ENCODE data around the gene SYAP1. TPM values are rescaled to one million over a fixed set of nuclear protein-coding genes. Genes with fewer than 3 reads are reported as not detected.

Gene SYAP1
- total and polyA plus RNA-seq, 2 donors (not counting 1 experiment from before 2014, with no cell fraction given), result 3.5 to 18.3 TPM

- Histone ChIP-seq H3K9me3 (ENCODE audit: control extremely low read depth in 1 of 3, control insufficient read depth in 2 of 3, insufficient read depth in 1 of 3, low read length in 2 of 3) (no peaks in the 10 kb centered on the region), H3K36me3 (replicated peaks in 1 of 2; ENCODE audit: control extremely low read depth in 1 of 2, control insufficient read depth in 1 of 2, extremely low read depth in 1 of 2, insufficient read depth in 2 of 2, low read length in 1 of 2) (peaks cover 0 to 9% of the 10 kb centered on the region in 2 experiments), H3K9ac (ENCODE audit: low read length) (no peak overlapping the region), H2AFZ (ENCODE audit: insufficient read depth, low read depth, low read length, poor library complexity, severe bottlenecking) (no peak overlapping the region), H3K27me3 (replicated peaks in 1 of 4; ENCODE audit: control extremely low read depth in 1 of 4, control insufficient read depth in 3 of 4, insufficient read depth in 4 of 4, low read length in 3 of 4) (no peaks in the 10 kb centered on the region), H3K27ac (ENCODE audit: low read length in 2 of 2) (no peak overlapping the region), H3K4me1 (ENCODE audit: control insufficient read depth in 2 of 2, insufficient read depth in 2 of 2, low read length in 2 of 2) (no peaks in the 10 kb centered on the region), H3K4me3 (ENCODE audit: control extremely low read depth in 1 of 5, extremely low read depth in 1 of 5, insufficient read depth in 1 of 5, low read depth in 2 of 5, low read length in 4 of 5) (no peak overlapping the region), H4K20me1 (ENCODE audit: control insufficient read depth, insufficient read depth, low read length, poor library complexity, severe bottlenecking) (peaks cover 4% of the 10 kb centered on the region), H3K4me2 (replicated peaks; ENCODE audit: low read depth, low read length, poor library complexity, severe bottlenecking) (no peak overlapping the region), H3K79me2 (ENCODE audit: control insufficient read depth, insufficient read depth, low read length) (peaks cover 10% of the 10 kb centered on the region)
- TF ChIP-seq EZH2 (IDR thresholded peaks at IDR 0.05; ENCODE audit: borderline replicate concordance, insufficient read depth, low read depth, low read length, poor library complexity, severe bottlenecking) (no peak), CTCF (IDR thresholded peaks at IDR 0.05) (no peak)
- ATAC-seq (ENCODE audit: low read depth) (no peak), DNase-seq (no peak)
- Mint-ChIP-seq H3K27me3 (no peaks in the 10 kb centered on the region), H3K9me3 (ENCODE audit: insufficient read depth) (no peaks in the 10 kb centered on the region), H3K27ac (no peak overlapping the region), H3K4me1 (peaks cover 1% of the 10 kb centered on the region), H3K4me3 (no peak overlapping the region)
- CTCF ChIA-PET, result no interaction called here
- POLR2A ChIA-PET, result no interaction called here
- intact Hi-C loops (cut with micrococcal nuclease), result no loop called here
These were observed 13.6 kb downstream of the SYAP1 start for GRCh38 chrX:16733013-16733412.

- intact Hi-C loops (cut with micrococcal nuclease), result no loop called here
- WGBS (ENCODE audit: insufficient coverage), result 100% methylated on average over 1 of the region's 5 CpGs
These were observed 17.6 kb downstream of the SYAP1 start for GRCh38 chrX:16737024-16737423.

More at GRCh38 chrX:16737024-16737423, 17.6 kb downstream of the SYAP1 start:
- Mint-ChIP-seq H3K4me1 (peaks cover 1% of the 10 kb centered on the region), H3K9me3 (ENCODE audit: insufficient read depth) (no peaks in the 10 kb centered on the region), H3K27me3 (no peaks in the 10 kb centered on the region), H3K27ac (no peak overlapping the region), H3K4me3 (no peak overlapping the region)
- Histone ChIP-seq H3K27ac (ENCODE audit: low read length in 2 of 2) (no peak overlapping the region), H4K20me1 (ENCODE audit: control insufficient read depth, insufficient read depth, low read length, poor library complexity, severe bottlenecking) (no peaks in the 10 kb centered on the region), H3K4me3 (ENCODE audit: control extremely low read depth in 1 of 5, extremely low read depth in 1 of 5, insufficient read depth in 1 of 5, low read depth in 2 of 5, low read length in 4 of 5) (no peak overlapping the region), H3K36me3 (replicated peaks in 1 of 2; ENCODE audit: control extremely low read depth in 1 of 2, control insufficient read depth in 1 of 2, extremely low read depth in 1 of 2, insufficient read depth in 2 of 2, low read length in 1 of 2) (peaks cover 2 to 11% of the 10 kb centered on the region in 2 experiments), H3K4me2 (replicated peaks; ENCODE audit: low read depth, low read length, poor library complexity, severe bottlenecking) (no peak overlapping the region), H3K9ac (ENCODE audit: low read length) (no peak overlapping the region), H2AFZ (ENCODE audit: insufficient read depth, low read depth, low read length, poor library complexity, severe bottlenecking) (no peak overlapping the region), H3K79me2 (ENCODE audit: control insufficient read depth, insufficient read depth, low read length) (no peaks in the 10 kb centered on the region), H3K9me3 (ENCODE audit: control extremely low read depth in 1 of 3, control insufficient read depth in 2 of 3, insufficient read depth in 1 of 3, low read length in 2 of 3) (no peaks in the 10 kb centered on the region), H3K27me3 (replicated peaks in 1 of 4; ENCODE audit: control extremely low read depth in 1 of 4, control insufficient read depth in 3 of 4, insufficient read depth in 4 of 4, low read length in 3 of 4) (no peaks in the 10 kb centered on the region), H3K4me1 (ENCODE audit: control insufficient read depth in 2 of 2, insufficient read depth in 2 of 2, low read length in 2 of 2) (no peaks in the 10 kb centered on the region)
- CTCF ChIA-PET, result no interaction called here
- DNase-seq (no peak), ATAC-seq (ENCODE audit: low read depth) (no peak)
- POLR2A ChIA-PET, result no interaction called here
- TF ChIP-seq EZH2 (IDR thresholded peaks at IDR 0.05; ENCODE audit: borderline replicate concordance, insufficient read depth, low read depth, low read length, poor library complexity, severe bottlenecking), result no peak
- no peak for TF ChIP-seq CTCF (IDR thresholded peaks at IDR 0.05)

Data from B cell (primary cell).